Right ventricle myocardium superior (tissue), 1 donor: ENCODE measurements around the gene CTXN3. TPM values are rescaled to one million over a fixed set of nuclear protein-coding genes. Genes with fewer than 3 reads are reported as not detected.
A peak's percentile ranks its signal among the peaks of the same experiment; 100 is the strongest.

Source experiments
- ATAC-seq: fragments of 200-7000 bp; cut with Tn5 transposase; one replicate; pipeline ENCODE4 v1.9.1; 2020; ENCODE audit warnings: mild to moderate bottlenecking; ENCODE audit not compliant: poor library complexity
- DNase-seq: peaks from one replicate; pipeline ENCODE4 v3.0.0-alpha.2; 2020
- intact Hi-C: fragments of 100-400 bp; cut with DNase I; formaldehyde crosslinking; loops from one replicate; pipeline ENCODE4 v1.11.2; 2022
- long read RNA-seq: library from polyadenylated mRNA; unstranded; transcript quantifications from one replicate; pipeline ENCODE4 v2.0.0, GENCODE V29; 2021
- total RNA-seq: library from RNA; stranded (reverse); fragmentation: NEBNext Ultra II Directional; extraction: Animal tissue kit (Norgen Biotek cat#: 25700); gene quantifications from one replicate; pipeline ENCODE4 v1.2.1, GENCODE V29; 2021
- donor health status: DM: no; HTN: yes; CAD: no; lungs with severe emphysema.

Gene CTXN3
- not detected for total RNA-seq
- long read RNA-seq, result 0 reads

DNA sequence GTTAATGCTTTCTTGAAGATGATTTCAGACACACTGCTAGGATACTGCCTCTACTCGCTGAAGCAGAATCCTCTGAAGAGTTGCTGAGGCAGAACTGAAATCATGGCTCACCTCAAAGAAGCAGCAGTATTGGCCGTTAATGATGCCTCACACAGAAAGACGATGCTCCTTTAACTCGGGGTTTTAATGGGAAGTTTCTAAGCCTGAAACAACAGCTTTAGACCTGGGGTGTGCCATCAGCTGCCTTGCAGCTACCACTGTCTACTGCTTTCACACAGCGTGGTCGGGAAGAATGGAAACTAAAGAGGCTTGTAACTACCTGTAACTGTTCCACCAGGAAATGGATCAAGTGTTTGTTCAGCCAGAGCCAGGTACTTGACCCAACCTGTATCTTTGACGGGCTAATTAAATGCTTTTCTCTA is at the start of gene CTXN3:
CTXN3 (plus strand) TSS at position 65 of the 422 bp plus-strand sequence. CDS start 8,440 bp downstream, outside the sequence.
- DNase-seq, result no peak
- ATAC-seq, result no peak
- intact Hi-C loops, result no loop called here

DNA sequence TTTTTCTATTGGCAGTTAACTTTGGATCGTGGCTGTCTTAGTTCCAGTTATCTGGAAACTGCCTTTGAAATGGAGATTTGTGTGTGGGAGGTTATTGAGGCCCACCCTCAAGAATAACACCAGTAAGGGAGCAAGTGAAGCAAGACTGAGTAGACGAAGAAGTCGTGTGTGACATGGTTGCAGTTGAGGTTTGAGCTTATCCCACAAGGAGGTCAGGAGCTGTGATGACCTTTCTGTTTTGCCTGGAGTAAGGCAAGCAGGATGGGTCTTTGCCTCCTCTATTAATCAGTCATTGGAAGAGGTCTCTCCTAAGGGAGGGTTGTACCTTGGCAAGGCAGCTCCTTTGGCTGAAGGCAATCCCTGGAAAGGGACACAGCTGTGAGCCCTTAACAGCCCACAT is 49.6 kb upstream of the CTXN3 start:
- no peak for ATAC-seq
- intact Hi-C loops, result no loop called here
- no peak for DNase-seq

DNA sequence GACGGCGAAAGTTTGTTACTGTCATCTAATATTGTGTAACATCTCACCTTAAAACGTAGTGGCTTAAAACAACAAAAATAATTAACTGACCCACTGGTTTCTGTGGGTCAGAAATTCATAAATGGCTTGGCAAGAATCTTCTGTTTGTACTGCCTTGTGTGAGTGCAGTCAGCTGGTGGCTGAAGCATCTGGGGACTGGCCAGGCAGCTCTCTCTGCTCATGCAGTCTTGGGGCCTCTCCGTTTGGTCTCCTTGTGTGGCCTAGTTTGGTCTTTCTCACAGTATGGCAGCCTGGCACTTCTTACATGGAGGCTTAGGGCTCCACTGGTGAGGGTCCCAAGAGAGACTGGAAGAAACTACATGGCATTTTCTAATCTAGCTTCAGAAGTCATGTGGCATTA is 49.0 kb upstream of the CTXN3 start:
- peak; percentile 15 for ATAC-seq
- intact Hi-C loops, result no loop called here
- DNase-seq, result no peak

GRCh38 chr5:127601111-127601510 is 47.8 kb upstream of the CTXN3 start:
- intact Hi-C loops, result no loop called here
- ATAC-seq (no peak), DNase-seq (no peak)

DNA sequence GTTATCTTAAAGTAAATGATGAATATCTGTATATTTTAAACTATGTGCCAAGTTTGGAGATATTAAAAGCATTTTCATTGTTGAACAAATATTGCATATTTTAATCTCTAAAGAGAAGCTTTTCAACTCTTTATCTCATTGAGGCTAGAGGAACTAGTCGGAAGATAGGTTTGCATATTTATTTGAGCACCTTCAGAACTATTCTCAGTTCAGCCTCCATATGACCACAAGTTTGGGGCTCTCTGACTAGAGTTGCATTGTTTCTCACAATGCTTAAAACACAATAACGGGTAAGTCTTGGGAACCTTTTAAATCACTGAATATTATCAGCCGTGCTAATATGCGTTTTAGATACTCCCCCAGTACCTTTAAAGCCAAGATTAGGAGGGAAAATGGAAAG is 47.3 kb upstream of the CTXN3 start:
- DNase-seq, result no peak
- intact Hi-C loops, result no loop called here
- ATAC-seq, result no peak

DNA sequence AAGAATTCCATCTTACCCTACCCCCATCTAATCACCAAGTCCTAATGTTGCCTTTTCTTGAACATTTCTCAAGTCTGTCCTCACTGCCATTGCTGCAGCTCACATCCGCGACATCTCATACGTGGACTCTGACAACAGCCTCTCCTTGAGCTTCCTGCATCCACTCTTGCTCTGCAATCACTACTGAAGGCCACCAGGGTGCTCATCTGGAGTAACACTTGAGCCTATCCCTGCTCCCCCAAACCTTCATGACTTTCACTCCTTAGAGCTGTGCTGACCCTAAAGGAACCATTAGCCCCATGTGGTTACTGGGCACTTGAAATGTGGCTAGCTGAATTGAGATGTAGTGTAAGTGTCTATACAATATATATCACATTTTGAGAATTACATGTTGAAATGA is 46.4 kb upstream of the CTXN3 start:
- intact Hi-C loops, result no loop called here
- DNase-seq, result no peak
- no peak for ATAC-seq

- DNase-seq, result no peak
- ATAC-seq, result no peak
- intact Hi-C loops, result no loop called here
Measured at GRCh38 chr5:127602896-127603844, 45.7 kb upstream of the CTXN3 start.

- intact Hi-C loops, result no loop called here
Measured at GRCh38 chr5:127608077-127608660, 40.7 kb upstream of the CTXN3 start.

GRCh38 chr5:127609011-127609410 is 39.9 kb upstream of the CTXN3 start:
- DNase-seq (no peak), ATAC-seq (no peak)
- intact Hi-C loops, result no loop called here

More at GRCh38 chr5:127608077-127608660, 40.7 kb upstream of the CTXN3 start:
- DNase-seq (no peak), ATAC-seq (no peak)

GRCh38 chr5:127609957-127610356 is 38.9 kb upstream of the CTXN3 start:
- DNase-seq (no peak), ATAC-seq (no peak)
- intact Hi-C loops, result no loop called here

DNA sequence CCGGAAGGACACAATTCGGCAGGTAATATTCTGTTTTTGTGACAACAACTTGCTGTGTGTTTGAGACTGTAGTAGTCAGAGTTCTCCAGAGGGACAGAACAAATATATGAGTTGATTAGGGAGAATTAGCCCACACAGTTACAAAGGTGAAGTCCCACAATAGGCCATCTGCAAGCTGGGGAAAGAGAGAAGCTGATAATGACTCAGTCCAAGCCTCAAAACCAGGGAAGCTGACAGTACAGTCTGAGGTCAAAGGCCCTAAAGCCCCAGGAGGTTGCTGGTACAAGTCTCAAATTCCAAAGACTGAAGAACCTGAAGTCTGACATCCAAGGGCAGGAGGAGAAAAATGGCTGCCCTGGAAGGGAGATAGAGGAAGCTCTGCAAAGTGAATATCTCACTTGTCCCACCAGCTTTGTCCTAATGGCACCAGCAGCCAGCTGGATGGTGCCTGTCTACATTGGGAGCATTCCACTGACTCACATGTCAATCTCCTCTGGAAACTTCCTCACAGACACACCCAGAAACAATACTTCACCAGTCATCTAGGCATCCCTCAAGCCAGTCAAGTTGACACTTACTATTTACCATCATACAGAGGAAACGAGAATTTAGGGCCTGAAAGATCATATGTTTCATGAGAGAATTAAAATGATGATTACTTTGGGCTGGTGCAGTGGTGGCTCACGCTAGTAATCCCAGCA is 36.3 kb upstream of the CTXN3 start:
- intact Hi-C loops, result no loop called here
- ATAC-seq (no peak), DNase-seq (no peak)

GRCh38 chr5:127615916-127616315 is 33.0 kb upstream of the CTXN3 start:
- no peak for DNase-seq
- ATAC-seq, result no peak
- intact Hi-C loops, result no loop called here

- no peak for ATAC-seq
- intact Hi-C loops, result no loop called here
- no peak for DNase-seq
Measured at GRCh38 chr5:127619908-127620479, 28.9 kb upstream of the CTXN3 start.

- ATAC-seq (no peak), DNase-seq (no peak)
- intact Hi-C loops, result no loop called here
Measured at GRCh38 chr5:127621601-127622325, 27.1 kb upstream of the CTXN3 start.

GRCh38 chr5:127634007-127634406 is 14.9 kb upstream of the CTXN3 start:
- intact Hi-C loops, result no loop called here
- no peak for DNase-seq
- no peak for ATAC-seq

DNA sequence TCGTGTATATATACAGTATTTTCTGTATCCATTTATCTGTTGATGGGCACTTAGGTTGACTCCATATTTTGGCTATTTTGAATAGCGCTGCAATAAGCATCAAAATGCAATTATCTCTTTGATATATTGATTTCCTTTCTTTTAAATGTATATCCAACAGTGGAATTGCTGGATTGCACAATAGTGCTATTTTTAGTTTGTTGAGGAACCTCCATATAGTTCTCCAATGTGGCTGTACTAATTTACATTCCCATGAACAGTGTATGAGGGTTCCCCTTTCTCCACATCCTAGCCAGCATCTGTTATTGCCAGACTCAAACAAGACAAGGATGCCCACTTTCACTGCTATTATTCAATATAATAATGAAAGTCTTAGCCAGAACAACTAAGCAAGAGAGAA is 9.1 kb upstream of the CTXN3 start:
- DNase-seq (no peak), ATAC-seq (no peak)
- intact Hi-C loops, result no loop called here

GRCh38 chr5:127642949-127643348 is 5.9 kb upstream of the CTXN3 start:
- no peak for ATAC-seq
- intact Hi-C loops, result no loop called here
- no peak for DNase-seq

DNA sequence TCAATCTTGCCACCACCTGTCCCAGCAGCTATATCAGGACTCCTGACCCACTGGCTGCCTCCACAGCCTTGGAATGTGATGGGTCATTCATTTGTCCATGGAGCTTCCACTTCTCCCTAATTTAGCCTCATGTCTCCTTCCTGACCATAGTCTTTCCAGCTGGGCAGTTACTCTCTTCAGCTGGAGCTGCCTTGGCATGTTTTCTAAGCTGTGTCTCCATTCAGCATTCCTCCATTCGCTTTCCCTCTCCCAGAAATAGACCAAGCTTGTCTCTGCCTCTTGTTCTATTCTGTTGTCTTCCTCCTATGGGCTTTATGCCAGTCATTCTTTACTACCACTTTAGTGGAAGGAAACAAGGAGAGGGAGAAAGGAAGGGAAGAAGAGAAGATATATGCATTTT is 5.3 kb upstream of the CTXN3 start:
- ATAC-seq, result peak; percentile 61
- intact Hi-C loops, result no loop called here

GRCh38 chr5:127645300-127645726 is 3.6 kb upstream of the CTXN3 start:
- no peak for DNase-seq
- ATAC-seq, result no peak
- intact Hi-C loops, result no loop called here

More for the DNA sequence above, 5.3 kb upstream of the CTXN3 start:
- no peak for DNase-seq
